ENCODE measurements around the gene PLAGL2. TPM values are rescaled to one million over a fixed set of nuclear protein-coding genes. Genes with fewer than 3 reads are reported as not detected.

The PLAGL2 gene
- total RNA-seq, 1 donor from 2014 or later: 6.7 TPM

- no peak for TF ChIP-seq CTCF (IDR thresholded peaks at IDR 0.05)
- Histone ChIP-seq H3K27me3 (no peaks in the 10 kb centered on the region), H3K27ac (no peak overlapping the region), H3K9me3 (no peaks in the 10 kb centered on the region), H3K4me3 (no peak overlapping the region), H3K36me3 (peaks cover 36 to 65% of the 10 kb centered on the region in 2 donors), H3K4me1 (no peaks in the 10 kb centered on the region)
- intact Hi-C loops (cut with DNase I): no loop called here
- DNase-seq (ENCODE audit: low spot score in 2 of 2): no peak
These were observed 25.7 kb upstream of the PLAGL2 start for GRCh38 chr20:32233286-32233685.

GRCh38 chr20:32232326-32232886 is 24.9 kb upstream of the PLAGL2 start:
- no peak for TF ChIP-seq CTCF (IDR thresholded peaks at IDR 0.05)
- Histone ChIP-seq H3K27ac (no peak overlapping the region), H3K4me1 (no peaks in the 10 kb centered on the region), H3K9me3 (no peaks in the 10 kb centered on the region), H3K4me3 (no peak overlapping the region), H3K27me3 (no peaks in the 10 kb centered on the region), H3K36me3 (peaks cover 44 to 72% of the 10 kb centered on the region in 2 donors)
- DNase-seq (ENCODE audit: low spot score in 2 of 2): no peak
- intact Hi-C loops (cut with DNase I): no loop called here

- no peak for TF ChIP-seq CTCF (IDR thresholded peaks at IDR 0.05)
- Histone ChIP-seq H3K4me3 (no peak overlapping the region), H3K27ac (no peak overlapping the region), H3K27me3 (no peaks in the 10 kb centered on the region), H3K4me1 (no peaks in the 10 kb centered on the region), H3K36me3 (peaks cover 44 to 76% of the 10 kb centered on the region in 2 donors), H3K9me3 (no peaks in the 10 kb centered on the region)
- no peak for DNase-seq (ENCODE audit: low spot score in 2 of 2)
- intact Hi-C loops (cut with DNase I): no loop called here
These were observed 24.3 kb upstream of the PLAGL2 start for GRCh38 chr20:32231847-32232246.

- H3K27me3 ChIP-seq: no peaks in the 10 kb centered on the region
- H3K4me3 ChIP-seq: no peak overlapping the region
- H3K9me3 ChIP-seq: no peaks in the 10 kb centered on the region
- intact Hi-C loops (cut with DNase I): no loop called here
- no peak for DNase-seq (ENCODE audit: low spot score in 2 of 2)
- TF ChIP-seq CTCF (IDR thresholded peaks at IDR 0.05): no peak
- no peak overlapping the region for H3K27ac ChIP-seq
- peaks cover 44 to 76% of the 10 kb centered on the region in 2 donors for H3K36me3 ChIP-seq
- no peaks in the 10 kb centered on the region for H3K4me1 ChIP-seq
These were observed 23.7 kb upstream of the PLAGL2 start for GRCh38 chr20:32231245-32231644.

- no peak for TF ChIP-seq CTCF (IDR thresholded peaks at IDR 0.05)
- Histone ChIP-seq H3K36me3 (peaks cover 43 to 76% of the 10 kb centered on the region in 2 donors), H3K27me3 (no peaks in the 10 kb centered on the region), H3K9me3 (no peaks in the 10 kb centered on the region), H3K27ac (no peak overlapping the region), H3K4me1 (no peaks in the 10 kb centered on the region), H3K4me3 (no peak overlapping the region)
- intact Hi-C loops (cut with DNase I): no loop called here
- no peak for DNase-seq (ENCODE audit: low spot score in 2 of 2)
These were observed 23.2 kb upstream of the PLAGL2 start for GRCh38 chr20:32230707-32231106.

GRCh38 chr20:32229251-32229747 is 21.8 kb upstream of the PLAGL2 start:
- H3K4me1 ChIP-seq: no peaks in the 10 kb centered on the region
- H3K27me3 ChIP-seq: no peaks in the 10 kb centered on the region
- peaks cover 37 to 66% of the 10 kb centered on the region in 2 donors for H3K36me3 ChIP-seq
- no peak overlapping the region for H3K4me3 ChIP-seq
- no peak overlapping the region for H3K27ac ChIP-seq
- H3K9me3 ChIP-seq: no peaks in the 10 kb centered on the region
- intact Hi-C loops (cut with DNase I): no loop called here
- no peak for DNase-seq (ENCODE audit: low spot score in 2 of 2)
- TF ChIP-seq CTCF (IDR thresholded peaks at IDR 0.05): no peak

All from ascending aorta (tissue), 2 donors.